Omental fat pad (tissue), 4 donors: ENCODE measurements around the gene NRF1. TPM values are rescaled to one million over a fixed set of nuclear protein-coding genes. Genes with fewer than 3 reads are reported as not detected.

Experiments used
- ATAC-seq: fragments of 150-250 bp; one replicate; pipeline ENCODE4 v1.9.1; 2016; ENCODE audit warnings: mild to moderate bottlenecking, moderate library complexity; ENCODE audit not compliant: low FRiP score
- DNase-seq: peaks from one replicate; pipeline ENCODE4 v3.0.0-alpha.2; 2019; ENCODE audit warnings: low spot score
- total RNA-seq, 4 donors: library from RNA; depleted of rRNA; stranded (reverse); fragments of >200 nt; gene quantifications; one replicate each; pipeline ENCODE4 v1.1.0, GENCODE V29; 2016
- TF ChIP-seq, protein P1 (sequence below), 3 donors: fragments of 450-650 bp; IDR thresholded peaks; one replicate each; pipeline ENCODE4 v1.5.1; 2016 to 2017; ENCODE audit warnings: antibody characterized with exemption in 3 of 3, mild to moderate bottlenecking in 3 of 3, moderate library complexity in 2 of 3

Gene NRF1
- total RNA-seq, 4 donors from 2014 or later: 11.7 to 32.3 (median 16.6) TPM

DNA sequence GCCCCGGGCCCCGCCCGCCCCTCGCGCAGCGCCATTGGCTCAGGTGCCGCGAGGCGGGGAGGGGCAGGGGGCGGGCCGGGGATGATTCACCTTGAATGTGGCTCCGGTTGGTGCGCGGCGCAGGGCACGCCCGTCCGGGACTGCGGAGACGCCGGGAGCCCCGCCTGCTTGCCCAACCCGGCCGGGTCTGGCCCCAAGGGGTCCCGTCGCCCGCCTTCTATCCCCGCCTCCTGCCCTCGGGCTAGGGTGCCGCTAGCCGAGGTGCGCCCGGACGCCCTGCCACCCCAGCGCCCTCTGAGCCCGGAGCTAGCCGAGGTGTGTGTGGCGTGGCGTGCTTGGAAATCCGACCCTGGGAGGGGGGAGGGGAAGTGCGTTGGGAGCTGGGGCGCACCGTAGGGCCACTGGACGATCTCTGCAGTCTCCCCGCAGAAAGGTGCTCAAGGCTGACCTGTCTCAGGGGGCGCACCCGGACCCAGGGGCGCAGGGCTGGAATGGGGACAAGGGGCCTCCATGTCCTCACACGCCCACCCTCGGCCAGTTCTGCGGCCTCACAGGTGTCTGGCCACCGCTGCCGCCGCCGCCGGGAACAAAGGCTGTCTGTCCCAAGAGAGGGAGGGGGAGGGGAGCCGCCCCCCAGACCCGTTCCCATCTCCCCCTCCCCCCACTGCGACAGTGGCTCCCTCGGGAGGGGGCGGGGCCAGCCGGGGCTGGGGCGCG, 168.9 kb downstream of the NRF1 start:
- DNase-seq (peak; percentile 43), ATAC-seq (peak; percentile 59)
- TF ChIP-seq, protein P1, sequence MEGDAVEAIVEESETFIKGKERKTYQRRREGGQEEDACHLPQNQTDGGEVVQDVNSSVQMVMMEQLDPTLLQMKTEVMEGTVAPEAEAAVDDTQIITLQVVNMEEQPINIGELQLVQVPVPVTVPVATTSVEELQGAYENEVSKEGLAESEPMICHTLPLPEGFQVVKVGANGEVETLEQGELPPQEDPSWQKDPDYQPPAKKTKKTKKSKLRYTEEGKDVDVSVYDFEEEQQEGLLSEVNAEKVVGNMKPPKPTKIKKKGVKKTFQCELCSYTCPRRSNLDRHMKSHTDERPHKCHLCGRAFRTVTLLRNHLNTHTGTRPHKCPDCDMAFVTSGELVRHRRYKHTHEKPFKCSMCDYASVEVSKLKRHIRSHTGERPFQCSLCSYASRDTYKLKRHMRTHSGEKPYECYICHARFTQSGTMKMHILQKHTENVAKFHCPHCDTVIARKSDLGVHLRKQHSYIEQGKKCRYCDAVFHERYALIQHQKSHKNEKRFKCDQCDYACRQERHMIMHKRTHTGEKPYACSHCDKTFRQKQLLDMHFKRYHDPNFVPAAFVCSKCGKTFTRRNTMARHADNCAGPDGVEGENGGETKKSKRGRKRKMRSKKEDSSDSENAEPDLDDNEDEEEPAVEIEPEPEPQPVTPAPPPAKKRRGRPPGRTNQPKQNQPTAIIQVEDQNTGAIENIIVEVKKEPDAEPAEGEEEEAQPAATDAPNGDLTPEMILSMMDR (IDR thresholded peaks at IDR 0.05): no peak

DNA sequence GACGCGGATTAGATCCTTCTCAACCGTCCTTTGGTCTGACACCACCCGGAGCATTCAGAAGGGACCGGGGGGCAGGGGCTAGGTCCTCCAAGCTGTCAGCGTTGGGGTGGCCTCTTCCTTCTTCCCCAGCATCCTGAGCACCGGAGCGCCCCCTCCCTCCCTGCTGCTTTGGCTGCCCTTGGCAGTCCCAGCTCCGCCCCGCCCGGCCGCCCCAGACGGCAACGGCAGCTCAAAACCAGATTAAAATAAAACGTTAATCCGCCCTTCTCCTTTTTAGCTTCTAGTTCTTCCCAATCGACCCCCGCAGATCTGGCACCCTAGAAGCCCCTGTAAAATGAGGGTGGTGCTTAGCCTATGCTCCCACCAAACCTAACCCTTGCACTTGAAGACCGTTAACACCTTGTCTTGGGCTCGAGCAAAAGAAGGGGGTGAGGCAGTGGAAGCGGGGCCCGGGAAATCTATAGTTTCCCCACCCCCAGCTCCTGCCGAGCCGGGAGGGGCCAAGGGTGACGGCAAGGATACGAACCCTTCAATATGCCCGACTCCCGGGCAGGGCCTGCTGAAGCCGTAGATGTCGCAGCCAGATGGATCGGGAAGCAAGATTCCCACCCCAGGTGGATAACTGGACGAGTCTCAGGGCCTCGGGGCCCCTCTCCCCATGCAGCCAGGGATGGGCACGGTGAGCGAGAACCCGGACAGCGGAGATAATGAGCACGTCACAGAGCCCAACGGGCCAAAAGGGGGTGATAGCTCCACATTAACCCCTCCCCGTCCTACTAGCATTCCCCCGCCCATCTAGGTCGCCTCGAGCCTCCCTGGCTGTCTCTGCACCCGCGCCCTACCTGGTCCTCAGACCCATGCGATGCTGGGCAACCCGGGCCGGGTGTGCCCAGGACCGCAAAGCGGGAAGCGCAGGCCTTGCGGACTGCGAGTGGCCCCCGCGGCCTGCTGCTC, 169.7 kb downstream of the NRF1 start:
- TF ChIP-seq, protein P1 (IDR thresholded peaks at IDR 0.05): no peak
- ATAC-seq (no peak), DNase-seq (no peak)

DNA sequence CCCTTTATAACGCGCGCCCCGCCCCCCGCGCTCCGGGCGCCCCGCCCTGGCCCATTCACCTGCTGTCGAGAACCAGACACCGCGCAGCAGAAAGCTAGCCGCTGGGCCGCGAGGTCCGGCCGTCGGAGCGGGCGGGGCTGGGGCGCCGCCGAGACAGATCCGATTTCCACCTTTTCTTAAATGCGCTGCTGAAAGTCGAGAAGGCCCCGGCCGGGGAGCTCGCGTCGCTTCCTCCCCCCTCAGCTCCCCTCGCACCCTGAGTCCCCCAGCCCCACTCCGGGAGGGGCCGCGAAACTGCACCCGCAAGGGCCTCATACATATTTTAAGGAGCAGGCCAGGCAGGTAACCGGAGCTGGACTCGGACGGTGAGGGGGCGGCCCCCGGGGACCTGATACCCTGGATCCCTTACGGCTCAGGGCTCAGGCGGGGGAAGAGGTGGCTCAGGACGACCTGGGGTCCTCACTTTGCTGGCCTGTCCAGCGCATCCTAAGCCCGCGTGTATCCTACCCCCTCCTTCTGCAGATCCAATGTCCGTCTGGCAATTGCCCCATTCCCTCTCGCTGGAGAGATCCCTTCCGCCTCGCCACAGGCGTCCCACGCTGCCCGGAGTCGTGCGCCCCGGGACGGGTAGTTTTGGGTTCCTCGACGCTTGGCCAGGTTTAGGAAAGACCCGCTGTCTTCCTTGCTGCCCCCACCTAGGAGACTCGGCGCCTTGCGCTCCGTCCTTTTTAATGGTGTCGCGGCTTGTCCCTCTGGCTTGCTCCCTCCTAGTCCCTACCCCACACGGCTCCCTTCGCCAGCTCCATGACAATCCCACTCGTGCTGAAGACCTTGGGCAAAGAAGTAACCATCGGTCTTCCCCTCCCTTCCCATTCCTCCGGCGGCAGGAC, 170.7 kb downstream of the NRF1 start:
- no peak for DNase-seq
- TF ChIP-seq, protein P1 (IDR thresholded peaks at IDR 0.05): no peak

DNA sequence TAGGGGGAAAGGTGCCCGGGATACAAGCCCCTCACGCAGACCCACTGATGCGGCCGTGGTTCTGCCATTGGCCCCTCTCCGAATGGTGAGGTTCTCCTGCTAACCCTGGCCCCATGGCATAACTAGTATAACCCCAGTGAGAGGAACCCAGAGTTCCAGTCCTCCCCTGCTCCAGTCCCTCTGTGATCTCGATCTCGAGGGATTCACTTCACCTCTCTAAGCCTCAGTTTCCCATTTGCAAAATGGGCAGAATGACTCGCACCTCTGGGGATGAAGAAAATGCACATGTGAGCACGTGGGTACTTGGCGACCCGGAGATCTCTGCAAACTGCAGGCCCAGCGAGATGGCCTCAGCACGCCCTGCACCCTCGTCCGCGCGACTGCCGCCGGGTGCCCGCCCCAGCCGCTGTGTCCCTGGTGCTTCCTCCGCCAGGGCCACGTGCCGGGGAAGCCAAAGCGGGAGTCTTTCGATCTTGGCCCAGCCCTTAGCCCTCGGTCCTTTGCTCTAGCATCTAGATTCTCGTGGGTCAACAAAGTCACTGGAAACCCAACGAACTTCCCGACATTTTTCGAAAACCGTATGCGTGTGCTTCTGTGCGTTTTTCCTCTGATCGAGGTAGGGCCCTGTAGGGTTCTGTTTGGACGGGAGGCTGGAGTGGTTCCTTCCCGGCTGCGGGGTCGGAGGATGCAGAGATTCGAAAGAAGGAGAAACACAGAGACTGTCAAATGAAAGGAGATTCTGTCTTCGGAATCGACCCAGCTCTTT, 171.5 kb downstream of the NRF1 start:
- TF ChIP-seq, protein P1 (IDR thresholded peaks at IDR 0.05): no peak
- no peak for DNase-seq
- ATAC-seq: no peak

More for the DNA sequence above, 170.7 kb downstream of the NRF1 start:
- ATAC-seq: no peak

DNA sequence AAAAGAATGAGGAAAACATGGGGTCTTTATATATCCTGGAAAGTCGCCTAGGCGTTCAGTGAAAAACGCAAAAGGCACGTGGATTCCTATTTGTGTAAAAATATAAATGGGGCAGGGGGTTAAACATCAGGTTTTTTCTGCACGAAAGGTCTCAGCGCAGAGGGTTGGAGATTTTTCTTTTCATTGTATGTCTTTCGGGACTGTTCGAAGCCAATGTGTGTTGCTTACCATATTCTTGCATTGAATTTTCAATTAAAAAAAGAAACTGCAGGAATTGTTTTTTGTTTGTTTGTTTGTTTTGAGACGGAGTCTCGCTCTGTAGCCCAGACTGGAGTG, 172.0 kb downstream of the NRF1 start:
- DNase-seq: no peak
- TF ChIP-seq, protein P1 (IDR thresholded peaks at IDR 0.05): no peak
- ATAC-seq: no peak

DNA sequence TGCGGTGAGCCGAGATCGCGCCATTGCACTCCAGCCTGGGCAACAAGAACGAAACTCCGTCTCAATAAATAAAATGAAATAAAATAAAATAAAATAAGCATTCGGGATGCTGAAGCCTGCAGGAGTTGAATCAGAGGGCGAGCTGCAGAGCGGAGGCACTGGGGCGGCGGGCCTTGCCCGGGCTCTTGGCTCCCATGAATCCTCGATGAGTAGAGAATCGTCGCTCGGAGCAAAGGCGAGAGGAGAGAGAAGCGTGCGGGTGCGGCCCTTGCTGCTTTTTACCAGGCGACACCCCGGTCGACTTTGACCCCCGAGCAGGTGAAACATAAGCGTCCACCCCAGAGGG, 172.9 kb downstream of the NRF1 start:
- DNase-seq (no peak), ATAC-seq (no peak)
- TF ChIP-seq, protein P1 (IDR thresholded peaks at IDR 0.05): no peak
